HG03135 (cell line): ENCODE data around the gene KIAA1671.

ENCODE experiments used
- ATAC-seq: cut with Tn5 transposase; IDR thresholded peaks from one replicate; pipeline ENCODE4 v1.9.1; 2021; ENCODE audit warnings: mild to moderate bottlenecking, moderate library complexity; ENCODE audit not compliant: unreplicated experiment

The KIAA1671 gene

GRCh38 chr22:24977370-24978221 is 25.1 kb downstream of the KIAA1671 start:
- no peak for ATAC-seq

- ATAC-seq, result no peak
Observed at GRCh38 chr22:24978308-24978707, 25.8 kb downstream of the KIAA1671 start.

GRCh38 chr22:24981066-24981465 is 28.6 kb downstream of the KIAA1671 start:
- no peak for ATAC-seq

GRCh38 chr22:24981656-24982055 is 29.1 kb downstream of the KIAA1671 start:
- no peak for ATAC-seq

GRCh38 chr22:24982301-24983056 is 30.0 kb downstream of the KIAA1671 start:
- ATAC-seq, result no peak

- no peak for ATAC-seq
Observed at GRCh38 chr22:24983151-24983550, 30.6 kb downstream of the KIAA1671 start.

GRCh38 chr22:24984122-24984521 is 31.6 kb downstream of the KIAA1671 start:
- ATAC-seq, result no peak

GRCh38 chr22:24985826-24986214 is 33.3 kb downstream of the KIAA1671 start:
- no peak for ATAC-seq

- ATAC-seq, result no peak
Observed at GRCh38 chr22:24986816-24987215, 34.3 kb downstream of the KIAA1671 start.

GRCh38 chr22:24989135-24989534 is 36.6 kb downstream of the KIAA1671 start:
- no peak for ATAC-seq

GRCh38 chr22:24989541-24989951 is 37.0 kb downstream of the KIAA1671 start:
- no peak for ATAC-seq

GRCh38 chr22:24990344-24990905 is 37.9 kb downstream of the KIAA1671 start:
- no peak for ATAC-seq

- ATAC-seq, result no peak
Observed at GRCh38 chr22:24992946-24993345, 40.4 kb downstream of the KIAA1671 start.

- no peak for ATAC-seq
Observed at GRCh38 chr22:24994070-24994763, 41.7 kb downstream of the KIAA1671 start.

GRCh38 chr22:24995649-24996180 is 43.2 kb downstream of the KIAA1671 start:
- no peak for ATAC-seq

- no peak for ATAC-seq
Observed at GRCh38 chr22:24996420-24996952, 44.0 kb downstream of the KIAA1671 start.

GRCh38 chr22:24997023-24997422 is 44.5 kb downstream of the KIAA1671 start:
- no peak for ATAC-seq

GRCh38 chr22:25000686-25001085 is 48.2 kb downstream of the KIAA1671 start:
- no peak for ATAC-seq

- no peak for ATAC-seq
Observed at GRCh38 chr22:25002241-25002985, 49.9 kb downstream of the KIAA1671 start.

- no peak for ATAC-seq
Observed at GRCh38 chr22:25006354-25006753, 53.8 kb downstream of the KIAA1671 start.
